Ishikawa (cell line): ENCODE measurements around the gene RHBDF2.

ENCODE experiments used
- CEBPB ChIP-seq: IDR thresholded peaks from 2 replicates; pipeline ENCODE4 v1.6.1; 2012
- CREB1 ChIP-seq: IDR thresholded peaks from 2 replicates; pipeline ENCODE4 v1.6.1; 2012; ENCODE audit warnings: low read depth
- EGR1 ChIP-seq: IDR thresholded peaks from 2 replicates; pipeline ENCODE4 v1.6.1; 2012
- EP300 ChIP-seq: IDR thresholded peaks from 2 replicates; pipeline ENCODE4 v1.6.1; 2012; ENCODE audit warnings: borderline replicate concordance
- FOXM1 ChIP-seq: IDR thresholded peaks from 2 replicates; pipeline ENCODE4 v1.6.1; 2012; ENCODE audit warnings: low read depth, borderline replicate concordance
- MAX ChIP-seq: IDR thresholded peaks from 2 replicates; pipeline ENCODE4 v1.6.1; 2012
- NFIC ChIP-seq: IDR thresholded peaks from 2 replicates; pipeline ENCODE4 v1.6.1; 2012
- RAD21 ChIP-seq: IDR thresholded peaks from 2 replicates; pipeline ENCODE4 v1.6.1; 2012; ENCODE audit warnings: low read depth
- REST ChIP-seq: IDR thresholded peaks from 2 replicates; pipeline ENCODE4 v1.6.1; 2012; ENCODE audit warnings: low read depth, mild to moderate bottlenecking
- TAF1 ChIP-seq: IDR thresholded peaks from 2 replicates; pipeline ENCODE4 v1.6.1; 2012; ENCODE audit warnings: low read depth, mild to moderate bottlenecking
- TCF12 ChIP-seq: IDR thresholded peaks from 2 replicates; pipeline ENCODE4 v1.6.1; 2012; ENCODE audit warnings: low read depth
- TEAD4 ChIP-seq: IDR thresholded peaks from 2 replicates; pipeline ENCODE4 v1.6.1; 2012
- USF1 ChIP-seq: IDR thresholded peaks from 2 replicates; pipeline ENCODE4 v1.6.1; 2012
- YY1 ChIP-seq: IDR thresholded peaks from 2 replicates; pipeline ENCODE4 v1.6.1; 2012; ENCODE audit warnings: low read depth
- ZBTB7A ChIP-seq: IDR thresholded peaks from 2 replicates; pipeline ENCODE4 v1.6.1; 2012; ENCODE audit warnings: low read depth

The RHBDF2 gene

GRCh38 chr17:76519048-76519966, 18.1 kb upstream of the RHBDF2 start:
- TF ChIP-seq RAD21 (no peak), EGR1 (no peak), CEBPB (no peak), EP300 (no peak), TEAD4 (no peak), TCF12 (no peak), CREB1 (no peak), TAF1 (no peak)

- TF ChIP-seq CREB1 (no peak), TAF1 (no peak), NFIC (no peak), EP300 (no peak), CEBPB (no peak), TCF12 (no peak), RAD21 (peak; percentile 55), ZBTB7A (no peak), USF1 (peak; percentile 83), YY1 (no peak), EGR1 (no peak), REST (no peak), TEAD4 (no peak), MAX (0 out of 2 replicates have a peak, but pooled peaks have one; percentile 25), FOXM1 (no peak)
Measured at GRCh38 chr17:76517638-76518038, 16.4 kb upstream of the RHBDF2 start.

- TF ChIP-seq MAX (no peak), FOXM1 (no peak), TCF12 (no peak), USF1 (no peak), CEBPB (no peak), YY1 (no peak), ZBTB7A (no peak), TEAD4 (no peak)
Measured at GRCh38 chr17:76515274-76515949, 14.2 kb upstream of the RHBDF2 start.

GRCh38 chr17:76513306-76513692, 12.1 kb upstream of the RHBDF2 start:
- TF ChIP-seq USF1 (0 out of 2 replicates have a peak, but pooled peaks have one; percentile 31), EP300 (no peak), ZBTB7A (no peak), TCF12 (no peak)

GRCh38 chr17:76512366-76513305, 11.4 kb upstream of the RHBDF2 start:
- TF ChIP-seq EP300 (no peak), MAX (no peak), NFIC (no peak), EGR1 (no peak), FOXM1 (no peak), TCF12 (no peak), TEAD4 (no peak), CEBPB (no peak), USF1 (no peak), CREB1 (no peak)
